Mesendoderm (in vitro differentiated cells): ENCODE results near the gene ZRANB1.
A peak's percentile ranks its signal among the peaks of the same experiment; 100 is the strongest.

ENCODE experiments used
- DNase-seq: peaks from one replicate; pipeline ENCODE4 v3.0.0; 2013
- H2AK5ac ChIP-seq: 2 replicates; pipeline ENCODE4 v1.6.1; 2013; ENCODE audit warnings: low read length, inconsistent platforms
- H2BK120ac ChIP-seq: 2 replicates; pipeline ENCODE4 v1.6.1; 2013; ENCODE audit warnings: low read depth, mild to moderate bottlenecking, low read length, moderate library complexity, mixed read lengths
- H2BK15ac ChIP-seq: replicated peaks from 2 replicates; pipeline ENCODE4 v1.6.1; 2013; ENCODE audit warnings: low read depth, mild to moderate bottlenecking, moderate library complexity
- H2BK5ac ChIP-seq: 2 replicates; pipeline ENCODE4 v1.6.1; 2013; ENCODE audit warnings: low read length, inconsistent platforms
- H3K18ac ChIP-seq: 2 replicates; pipeline ENCODE4 v1.6.1; 2013; ENCODE audit warnings: mild to moderate bottlenecking, low read length, mixed read lengths
- H3K23ac ChIP-seq: one replicate; pipeline ENCODE4 v1.6.1; 2013; ENCODE audit warnings: low read length
- H3K27ac ChIP-seq: 2 replicates; pipeline ENCODE4 v1.5.1; 2013; ENCODE audit warnings: low read depth, mild to moderate bottlenecking, inconsistent platforms, low read length, moderate library complexity
- H3K27me3 ChIP-seq: 2 replicates; pipeline ENCODE4 v1.6.1; 2013; ENCODE audit warnings: low read length, control low read depth, mild to moderate bottlenecking, inconsistent platforms; ENCODE audit not compliant: insufficient read depth, poor library complexity
- H3K36me3 ChIP-seq: 2 replicates; pipeline ENCODE4 v1.6.1; 2013; ENCODE audit warnings: low read length, inconsistent platforms; ENCODE audit not compliant: control insufficient read depth, insufficient read depth
- H3K4ac ChIP-seq: one replicate; pipeline ENCODE4 v1.6.1; 2013; ENCODE audit warnings: low read depth, mild to moderate bottlenecking, low read length, moderate library complexity
- H3K4me1 ChIP-seq: 2 replicates; pipeline ENCODE4 v1.6.1; 2013; ENCODE audit warnings: low read depth, low read length, inconsistent platforms; ENCODE audit not compliant: control insufficient read depth
- H3K4me2 ChIP-seq: 2 replicates; pipeline ENCODE4 v1.6.1; 2013; ENCODE audit warnings: low read length
- H3K4me3 ChIP-seq: 2 replicates; pipeline ENCODE4 v1.5.1; 2013; ENCODE audit warnings: mild to moderate bottlenecking, low read length
- H3K56ac ChIP-seq: one replicate; pipeline ENCODE4 v1.6.1; 2013; ENCODE audit warnings: low read length
- H3K79me1 ChIP-seq: 2 replicates; pipeline ENCODE4 v1.6.1; 2013; ENCODE audit warnings: low read length, inconsistent platforms
- H3K79me2 ChIP-seq: 2 replicates; pipeline ENCODE4 v1.6.1; 2013; ENCODE audit warnings: mild to moderate bottlenecking, low read length; ENCODE audit not compliant: control insufficient read depth, insufficient read depth
- H3K9ac ChIP-seq: 2 replicates; pipeline ENCODE4 v1.6.1; 2013; ENCODE audit warnings: low read length, inconsistent platforms
- H4K5ac ChIP-seq: one replicate; pipeline ENCODE4 v1.6.1; 2013; ENCODE audit warnings: low read length
- H4K8ac ChIP-seq: one replicate; pipeline ENCODE4 v1.6.1; 2013; ENCODE audit warnings: low read depth, mild to moderate bottlenecking, control low read depth, low read length, moderate library complexity
- WGBS: extraction: QIAGEN DNeasy Blood & Tissue Kit; methylation state at CpG from one replicate; pipeline ENCODE4 v1.1.7; 2013; ENCODE audit warnings: low lambda C conversion rate, missing lambda C conversion rate; ENCODE audit not compliant: insufficient coverage; ENCODE audit errors: extremely low coverage; 5-methylcytosine and 5-hydroxymethylcytosine counted together

The ZRANB1 gene

GRCh38 chr10:124916585-124917427, 25.1 kb upstream of the ZRANB1 start:
- peak overlapping the region; percentile 98 for H4K8ac ChIP-seq
- no peaks in the 10 kb centered on the region for H3K36me3 ChIP-seq
- peak overlapping the region; percentile 99 for H3K18ac ChIP-seq
- peaks cover 42% of the 10 kb centered on the region for H3K79me2 ChIP-seq
- H3K23ac ChIP-seq, result no peak overlapping the region
- H3K4me1 ChIP-seq, result peaks cover 3% of the 10 kb centered on the region
- H3K9ac ChIP-seq, result peak overlapping the region; percentile 95
- H3K27ac ChIP-seq, result peak overlapping the region; percentile 98
- H2BK15ac ChIP-seq, result no peak overlapping the region
- peak overlapping the region; percentile 92 for H2BK120ac ChIP-seq
- no peaks in the 10 kb centered on the region for H3K27me3 ChIP-seq
- no peak overlapping the region for H2AK5ac ChIP-seq
- no peak overlapping the region for H2BK5ac ChIP-seq
- no peak overlapping the region for H4K5ac ChIP-seq
- H3K4me3 ChIP-seq, result peak overlapping the region; percentile 72
- H3K56ac ChIP-seq, result peak overlapping the region; percentile 94
- no peak overlapping the region for H3K4me2 ChIP-seq
- H3K4ac ChIP-seq, result peak overlapping the region; percentile 93
- no peaks in the 10 kb centered on the region for H3K79me1 ChIP-seq
- DNase-seq, result peak; percentile 98
- WGBS, result no CpG with 5 or more reads among the region's 126 CpGs

- Histone ChIP-seq H3K79me1 (no peaks in the 10 kb centered on the region), H4K8ac (peak overlapping the region; percentile 98), H3K4me2 (peak overlapping the region; percentile 88), H4K5ac (no peak overlapping the region), H3K23ac (no peak overlapping the region), H3K79me2 (peaks cover 49% of the 10 kb centered on the region), H3K36me3 (no peaks in the 10 kb centered on the region), H3K56ac (peak overlapping the region; percentile 87), H3K18ac (peak overlapping the region; percentile 99), H2BK120ac (peak overlapping the region; percentile 92), H3K27me3 (no peaks in the 10 kb centered on the region), H2AK5ac (no peak overlapping the region), H3K9ac (peak overlapping the region; percentile 95), H2BK15ac (no peak overlapping the region), H2BK5ac (no peak overlapping the region), H3K27ac (peak overlapping the region; percentile 98), H3K4me3 (peak overlapping the region; percentile 68), H3K4ac (peak overlapping the region; percentile 93), H3K4me1 (peaks cover 3% of the 10 kb centered on the region)
- peak; percentile 70 for DNase-seq
- WGBS, result no CpG with 5 or more reads among the region's 46 CpGs
Measured at GRCh38 chr10:124917428-124918190, 24.3 kb upstream of the ZRANB1 start.

- Histone ChIP-seq H3K36me3 (no peaks in the 10 kb centered on the region), H2AK5ac (no peak overlapping the region), H3K4me2 (peak overlapping the region; percentile 88), H3K18ac (no peak overlapping the region), H4K5ac (no peak overlapping the region), H4K8ac (no peak overlapping the region), H2BK15ac (no peak overlapping the region), H3K9ac (peak overlapping the region; percentile 95), H3K79me2 (peaks cover 56% of the 10 kb centered on the region), H3K4me1 (peaks cover 3% of the 10 kb centered on the region), H3K56ac (peak overlapping the region; percentile 11), H3K4me3 (peak overlapping the region; percentile 68), H3K4ac (no peak overlapping the region), H2BK120ac (no peak overlapping the region), H3K79me1 (no peaks in the 10 kb centered on the region), H2BK5ac (no peak overlapping the region), H3K27me3 (no peaks in the 10 kb centered on the region), H3K23ac (no peak overlapping the region), H3K27ac (no peak overlapping the region)
- DNase-seq, result no peak
- WGBS, result no CpG with 5 or more reads among the region's 15 CpGs
Measured at GRCh38 chr10:124918191-124918830, 23.6 kb upstream of the ZRANB1 start.

- Histone ChIP-seq H3K27ac (no peak overlapping the region), H3K18ac (no peak overlapping the region), H2AK5ac (no peak overlapping the region), H3K36me3 (no peaks in the 10 kb centered on the region), H4K5ac (no peak overlapping the region), H3K79me2 (peaks cover 62% of the 10 kb centered on the region), H2BK15ac (no peak overlapping the region), H3K23ac (no peak overlapping the region), H3K79me1 (peaks cover 2% of the 10 kb centered on the region), H3K9ac (no peak overlapping the region), H3K4me2 (no peak overlapping the region), H2BK5ac (no peak overlapping the region), H4K8ac (no peak overlapping the region), H3K4me1 (peaks cover 3% of the 10 kb centered on the region), H3K4ac (no peak overlapping the region), H3K4me3 (no peak overlapping the region), H3K27me3 (no peaks in the 10 kb centered on the region), H3K56ac (no peak overlapping the region), H2BK120ac (no peak overlapping the region)
- no CpG with 5 or more reads among the region's 3 CpGs for WGBS
- DNase-seq, result no peak
Measured at GRCh38 chr10:124918906-124919305, 23.0 kb upstream of the ZRANB1 start.

GRCh38 chr10:124921261-124921660, 20.7 kb upstream of the ZRANB1 start:
- no peak overlapping the region for H3K18ac ChIP-seq
- no CpG with 5 or more reads among the region's 1 CpG for WGBS
- no peak overlapping the region for H3K27ac ChIP-seq
- H3K4me2 ChIP-seq, result no peak overlapping the region
- H3K79me1 ChIP-seq, result peaks cover 6% of the 10 kb centered on the region
- H3K4me1 ChIP-seq, result peaks cover 3% of the 10 kb centered on the region
- H4K5ac ChIP-seq, result no peak overlapping the region
- peaks cover 81% of the 10 kb centered on the region for H3K79me2 ChIP-seq
- H2BK15ac ChIP-seq, result no peak overlapping the region
- no peak overlapping the region for H3K4me3 ChIP-seq
- H3K36me3 ChIP-seq, result no peaks in the 10 kb centered on the region
- no peak overlapping the region for H2AK5ac ChIP-seq
- DNase-seq, result no peak
- no peak overlapping the region for H4K8ac ChIP-seq
- no peak overlapping the region for H3K4ac ChIP-seq
- no peak overlapping the region for H2BK120ac ChIP-seq
- H3K23ac ChIP-seq, result no peak overlapping the region
- no peak overlapping the region for H2BK5ac ChIP-seq
- no peak overlapping the region for H3K56ac ChIP-seq
- H3K27me3 ChIP-seq, result no peaks in the 10 kb centered on the region
- no peak overlapping the region for H3K9ac ChIP-seq
